Hepatocyte (in vitro differentiated cells): ENCODE measurements around the gene TUT1. TPM values are rescaled to one million over a fixed set of nuclear protein-coding genes. Genes with fewer than 3 reads are reported as not detected.
A peak's percentile ranks its signal among the peaks of the same experiment; 100 is the strongest.

Experiments
- DNase-seq: peaks from one replicate; pipeline ENCODE4 v3.0.0-alpha.2; 2016; ENCODE audit warnings: low spot score
- H2AFZ ChIP-seq: fragments of 200-600 bp; sonication (generic); 2 replicates; pipeline ENCODE4 v1.6.0; 2016; ENCODE audit warnings: antibody characterized with exemption, mild to moderate bottlenecking
- H3K27ac ChIP-seq: fragments of 200-600 bp; sonication (generic); 2 replicates; pipeline ENCODE4 v1.5.1; 2016; ENCODE audit warnings: mild to moderate bottlenecking
- H3K27me3 ChIP-seq: fragments of 200-600 bp; sonication (generic); 2 replicates; pipeline ENCODE4 v1.6.1; 2016
- H3K36me3 ChIP-seq: fragments of 200-600 bp; sonication (generic); replicated peaks from 2 replicates; pipeline ENCODE4 v1.5.1; 2016; ENCODE audit warnings: low read depth; ENCODE audit not compliant: insufficient read depth
- H3K4me1 ChIP-seq: fragments of 200-600 bp; sonication (generic); 2 replicates; pipeline ENCODE4 v1.5.1; 2016; ENCODE audit warnings: mild to moderate bottlenecking, moderate library complexity; ENCODE audit not compliant: insufficient read depth
- H3K4me2 ChIP-seq: fragments of 200-600 bp; sonication (generic); 2 replicates; pipeline ENCODE4 v1.6.0; 2016
- H3K4me3 ChIP-seq: fragments of 200-600 bp; sonication (generic); 2 replicates; pipeline ENCODE4 v1.5.1; 2016; ENCODE audit warnings: mild to moderate bottlenecking
- H3K79me2 ChIP-seq: fragments of 200-600 bp; sonication (generic); 2 replicates; pipeline ENCODE4 v1.6.0; 2017; ENCODE audit warnings: mild to moderate bottlenecking
- H3K9me2 ChIP-seq: fragments of 200-600 bp; sonication (generic); replicated peaks from 2 replicates; pipeline ENCODE4 v1.6.0; 2017; ENCODE audit warnings: mild to moderate bottlenecking; ENCODE audit not compliant: insufficient read depth
- H3K9me3 ChIP-seq: fragments of 200-600 bp; sonication (generic); 2 replicates; pipeline ENCODE4 v1.5.1; 2016; ENCODE audit warnings: low read depth, mild to moderate bottlenecking
- H4K20me1 ChIP-seq: fragments of 200-600 bp; sonication (generic); 2 replicates; pipeline ENCODE4 v1.6.0; 2016; ENCODE audit warnings: mild to moderate bottlenecking; ENCODE audit not compliant: insufficient read depth, poor library complexity, severe bottlenecking
- CTCF ChIP-seq: fragments of 200-600 bp; sonication (generic); IDR thresholded peaks from 2 replicates; pipeline ENCODE4 v1.5.1; 2016; ENCODE audit warnings: antibody characterized with exemption, mild to moderate bottlenecking; ENCODE audit not compliant: poor library complexity
- EZH2 ChIP-seq: fragments of 200-600 bp; sonication (generic); IDR thresholded peaks from 2 replicates; pipeline ENCODE4 v1.6.1; 2016; ENCODE audit warnings: antibody characterized with exemption, mild to moderate bottlenecking, borderline replicate concordance
- EZH2phosphoT487 ChIP-seq: fragments of 200-600 bp; sonication (generic); IDR thresholded peaks from one replicate; pipeline ENCODE4 v1.6.1; 2018; ENCODE audit warnings: antibody characterized with exemption, mild to moderate bottlenecking, low read depth, moderate library complexity; ENCODE audit not compliant: unreplicated experiment, severe bottlenecking
- WGBS: methylation state at CpG from one replicate; pipeline ENCODE4 v1.1.6; 2016; ENCODE audit warnings: low lambda C conversion rate; ENCODE audit errors: missing lambda C conversion rate; 5-methylcytosine and 5-hydroxymethylcytosine counted together
- polyA plus RNA-seq: library from polyadenylated mRNA; unstranded; fragments of >200 nt; fragmentation: Nextera tagmentation; extraction: Ambion mirVana; gene quantifications from 2 replicates; pipeline ENCODE4 v1.2.1, GENCODE V29; 2016
- total RNA-seq: library from RNA; depleted of rRNA; stranded (reverse); fragments of >200 nt; gene quantifications from 2 replicates; pipeline ENCODE4 v1.2.3, GENCODE V29; 2014

Gene TUT1
- total and polyA plus RNA-seq, 2 experiments from 2014 or later, result 11.7 to 14.2 TPM

- H3K4me3 ChIP-seq, result no peak overlapping the region
- peaks cover 12% of the 10 kb centered on the region for H3K79me2 ChIP-seq
- no peak overlapping the region for H3K4me2 ChIP-seq
- H3K27me3 ChIP-seq, result no peaks in the 10 kb centered on the region
- TF ChIP-seq EZH2phosphoT487 (no peak), EZH2 (no peak), CTCF (no peak)
- H3K36me3 ChIP-seq, result no peaks in the 10 kb centered on the region
- peaks cover 60% of the 10 kb centered on the region for H3K4me1 ChIP-seq
- peak overlapping the region; percentile 99 for H3K27ac ChIP-seq
- no peak overlapping the region for H2AFZ ChIP-seq
- H3K9me2 ChIP-seq, result no peaks in the 10 kb centered on the region
- 82% methylated on average over 7 of the region's 7 CpGs for WGBS
- DNase-seq, result no peak
- no peaks in the 10 kb centered on the region for H4K20me1 ChIP-seq
- H3K9me3 ChIP-seq, result no peaks in the 10 kb centered on the region
These were observed 36.7 kb downstream of the TUT1 start for GRCh38 chr11:62554387-62555167.

DNA sequence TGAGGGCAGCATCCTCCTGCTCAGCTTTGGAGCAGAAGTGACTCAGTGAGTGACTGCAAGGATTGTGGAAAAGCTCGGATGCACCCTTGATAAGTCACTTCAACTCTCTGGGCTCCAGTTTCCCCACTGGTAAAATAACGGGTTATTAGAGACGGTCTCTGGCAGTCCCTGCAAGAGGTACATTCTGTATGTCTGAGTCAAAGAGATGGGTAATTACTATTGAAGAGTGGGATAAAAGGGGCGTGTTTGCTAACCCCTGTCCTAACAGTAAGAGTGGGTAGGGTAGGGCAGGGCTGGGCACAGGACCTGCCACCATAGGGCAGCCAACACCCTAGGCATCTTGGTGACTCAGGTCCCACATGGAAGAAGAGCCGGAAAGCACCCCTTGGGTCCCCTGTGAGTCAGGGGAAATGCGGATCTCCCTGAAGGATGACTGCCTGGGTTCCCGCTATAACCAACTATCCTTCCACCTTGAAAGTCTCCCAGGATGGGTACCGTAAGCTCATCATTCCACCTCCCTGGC is 37.4 kb downstream of the TUT1 start:
- Histone ChIP-seq H3K27ac (peak overlapping the region; percentile 99), H3K36me3 (no peaks in the 10 kb centered on the region), H3K4me2 (peak overlapping the region; percentile 71), H3K9me2 (no peaks in the 10 kb centered on the region), H4K20me1 (no peaks in the 10 kb centered on the region), H2AFZ (no peak overlapping the region), H3K9me3 (no peaks in the 10 kb centered on the region), H3K4me1 (peaks cover 66% of the 10 kb centered on the region), H3K4me3 (no peak overlapping the region), H3K27me3 (no peaks in the 10 kb centered on the region), H3K79me2 (peaks cover 5% of the 10 kb centered on the region)
- 76% methylated on average over 8 of the region's 8 CpGs for WGBS
- no peak for TF ChIP-seq CTCF
- TF ChIP-seq EZH2, result no peak
- no peak for TF ChIP-seq EZH2phosphoT487
- no peak for DNase-seq

GRCh38 chr11:62553080-62553838 is 38.1 kb downstream of the TUT1 start:
- Histone ChIP-seq H3K4me3 (no peak overlapping the region), H3K79me2 (peaks cover 2% of the 10 kb centered on the region), H2AFZ (peak overlapping the region; percentile 35), H3K9me3 (no peaks in the 10 kb centered on the region), H3K27me3 (no peaks in the 10 kb centered on the region), H3K9me2 (no peaks in the 10 kb centered on the region), H3K27ac (peak overlapping the region; percentile 99), H3K4me1 (peaks cover 72% of the 10 kb centered on the region), H3K36me3 (no peaks in the 10 kb centered on the region), H4K20me1 (no peaks in the 10 kb centered on the region), H3K4me2 (peak overlapping the region; percentile 71)
- peak; percentile 93 for DNase-seq
- TF ChIP-seq CTCF (no peak), EZH2phosphoT487 (no peak)
- 13% methylated on average over 14 of the region's 15 CpGs for WGBS
